ENCODE measurements around the gene CFAP99. TPM values are rescaled to one million over a fixed set of nuclear protein-coding genes. Genes with fewer than 3 reads are reported as not detected.

CFAP99 gene
- total and polyA plus RNA-seq, 2 of the 4 experiments (the other 2 are of a cell fraction): not detected

DNA sequence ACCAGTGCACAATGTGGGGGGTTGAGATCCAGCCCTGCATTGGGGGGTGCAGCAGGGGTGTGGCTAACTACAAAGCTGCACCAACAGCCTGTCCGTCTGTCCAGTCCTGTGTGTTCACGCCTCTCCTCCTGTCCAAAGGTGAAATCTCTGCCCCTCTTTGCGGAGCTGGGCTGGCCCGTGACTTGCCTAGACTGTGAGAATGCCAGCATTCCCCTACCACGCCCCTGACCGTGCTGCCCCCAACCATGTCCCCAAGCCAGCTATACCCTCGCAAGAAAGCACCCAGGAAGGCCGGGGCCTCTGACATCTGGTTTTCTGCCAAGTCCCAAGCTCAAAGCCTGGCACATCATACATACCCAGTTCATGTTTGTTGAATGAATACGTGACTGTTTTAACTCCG lies 19.5 kb upstream of the CFAP99 start:
- H2BK15ac ChIP-seq (ENCODE audit: low read depth, low read length): no peak overlapping the region
- H3K56ac ChIP-seq (ENCODE audit: extremely low read depth, insufficient read depth, low read length): no peak overlapping the region
- no peak overlapping the region for H3K23ac ChIP-seq (ENCODE audit: low read depth, low read length)
- intact Hi-C loops (cut with micrococcal nuclease) (no loop called here), in situ Hi-C loops (cut with MboI; ENCODE audit: low sequenced_read_pairs) (no loop called here), dilution Hi-C loops (cut with HindIII; ENCODE audit: low sequenced_read_pairs, unreplicated experiment) (no loop called here)
- no peaks in the 10 kb centered on the region for H3K79me1 ChIP-seq (ENCODE audit: low read depth in 1 of 2, low read length in 2 of 2)
- no peak overlapping the region for H2BK5ac ChIP-seq (ENCODE audit: low read depth, low read length, poor library complexity, severe bottlenecking)
- TF ChIP-seq RCOR1 (IDR thresholded peaks at IDR 0.05; ENCODE audit: insufficient replicate concordance, low read length) (no peak), NFE2L2 (IDR thresholded peaks at IDR 0.05; ENCODE audit: low read depth, low read length) (no peak), MAZ (IDR thresholded peaks at IDR 0.05; ENCODE audit: borderline replicate concordance, low read depth, low read length) (no peak), CEBPB (IDR thresholded peaks at IDR 0.05; ENCODE audit: low read depth, low read length) (no peak), USF2 (IDR thresholded peaks at IDR 0.05; ENCODE audit: low read depth, low read length) (no peak), RAD21 (IDR thresholded peaks at IDR 0.05; ENCODE audit: low read length) (no peak), RFX5 (IDR thresholded peaks at IDR 0.05; ENCODE audit: low read depth, low read length) (no peak), MXI1 (IDR thresholded peaks at IDR 0.05; ENCODE audit: borderline replicate concordance, low read depth, low read length) (no peak), POLR2A (IDR thresholded peaks at IDR 0.05; ENCODE audit: low read depth, low read length) (no peak), MAFK (IDR thresholded peaks at IDR 0.05; ENCODE audit: low read depth, low read length) (no peak), ELK1 (IDR thresholded peaks at IDR 0.05; ENCODE audit: borderline replicate concordance, low read depth, low read length) (no peak), SMC3 (IDR thresholded peaks at IDR 0.05; ENCODE audit: low read depth, low read length) (no peak), CTCF (conservative IDR thresholded peaks at IDR 0.05; ENCODE audit: low read depth, low read length) (no peak), BHLHE40 (IDR thresholded peaks at IDR 0.05; ENCODE audit: low read depth, low read length) (no peak), CHD1 (IDR thresholded peaks at IDR 0.05; ENCODE audit: low read depth, low read length) (no peak), FOS (IDR thresholded peaks at IDR 0.05; ENCODE audit: low read depth, low read length) (no peak)
- no peak overlapping the region for H2AK5ac ChIP-seq (ENCODE audit: low read depth, low read length)
- H2BK120ac ChIP-seq (ENCODE audit: low read depth, low read length): no peak overlapping the region
- no peak overlapping the region for H3K4ac ChIP-seq (ENCODE audit: low read depth, low read length)
- no peak overlapping the region for H3K4me3 ChIP-seq (ENCODE audit: insufficient read depth, low read depth, low read length)
- no peak overlapping the region for H3K27ac ChIP-seq (ENCODE audit: insufficient read depth, low read length)
- no peak overlapping the region for H3K14ac ChIP-seq (replicated peaks; ENCODE audit: low read depth, low read length)
- H4K5ac ChIP-seq (ENCODE audit: low read depth, low read length): no peak overlapping the region
- H4K91ac ChIP-seq (ENCODE audit: insufficient read depth, low read depth, low read length): no peak overlapping the region
- BruUV-seq (replicated peaks): no TSS peak
- no peak overlapping the region for H2AK9ac ChIP-seq (replicated peaks; ENCODE audit: low read depth, low read length, poor library complexity)
- WGBS, 2 experiments (ENCODE audit: extremely low coverage in 2 of 2, insufficient read length in 1 of 2): 74% methylated on average over 4 of the region's 10 CpGs; no CpG with 5 or more reads in 1 of the 2 experiments
- no peak overlapping the region for H4K8ac ChIP-seq (ENCODE audit: low read depth in 2 of 2, low read length in 2 of 2)
- no peaks in the 10 kb centered on the region for H3K9me1 ChIP-seq (ENCODE audit: insufficient read depth, low read length)
- ChIA-PET CTCF (no interaction called here), POLR2A (ENCODE audit: unreplicated experiment) (no interaction called here)
- H2BK20ac ChIP-seq (ENCODE audit: low read depth, low read length): no peak overlapping the region
- no peak overlapping the region for H3K9ac ChIP-seq (ENCODE audit: low read depth, low read length)
- no peak overlapping the region for H2AFZ ChIP-seq (replicated peaks; ENCODE audit: low read length, poor library complexity)
- DNase-seq: no peak
- peaks cover 4% of the 10 kb centered on the region; the same call in 1 of the 2 replicates for H3K4me1 ChIP-seq (ENCODE audit: control insufficient read depth, insufficient read depth, low read length)
- no peaks in the 10 kb centered on the region for H3K9me3 ChIP-seq (ENCODE audit: control insufficient read depth, insufficient read depth, low read length)
- no peak overlapping the region for H3K18ac ChIP-seq (ENCODE audit: low read depth, low read length)
- no peaks in the 10 kb centered on the region for H3K36me3 ChIP-seq (ENCODE audit: control insufficient read depth, insufficient read depth, low read length)
- no peak overlapping the region for H3K4me2 ChIP-seq (ENCODE audit: low read depth, low read length)
- no peak for ATAC-seq (ENCODE audit: low read depth)
- peaks cover 15% of the 10 kb centered on the region for H3K27me3 ChIP-seq (ENCODE audit: control insufficient read depth, insufficient read depth, low read length)
- no peaks in the 10 kb centered on the region; the same call in 1 of the 2 replicates for H4K20me1 ChIP-seq (ENCODE audit: insufficient read depth, low read length)

All from IMR-90 (cell line).